Lung (tissue), 12 donors: ENCODE results near the gene PES1. TPM values are rescaled to one million over a fixed set of nuclear protein-coding genes. Genes with fewer than 3 reads are reported as not detected.
"Not testable (repeated sequence)": the region's sequence is repeated elsewhere in the genome, so short reads cannot be mapped to it uniquely, and the experiment has no call there.

Source experiments
- ATAC-seq: fragments of 200-7000 bp; cut with Tn5 transposase; one replicate; pipeline ENCODE4 v1.9.1; 2020; ENCODE audit warnings: moderate number of reproducible peaks; ENCODE audit not compliant: insufficient read depth, low FRiP score
- DNase-seq, 3 donors: peaks; one replicate each; pipeline ENCODE4 v3.0.0-alpha.2; 2013 to 2017
- H3K27ac ChIP-seq, 2 donors: one replicate each; pipeline ENCODE4 v1.5.1; 2013; ENCODE audit warnings: mild to moderate bottlenecking in 2 of 2, moderate library complexity in 2 of 2, control low read depth in 1 of 2, inconsistent platforms in 1 of 2, low read depth in 1 of 2, low read length in 1 of 2
- H3K27me3 ChIP-seq, 3 donors: one replicate each; pipeline ENCODE4 v1.5.1; 2013; ENCODE audit warnings: low read length in 2 of 3; ENCODE audit not compliant: control insufficient read depth in 3 of 3, insufficient read depth in 3 of 3
- H3K36me3 ChIP-seq, 4 donors: one replicate each; pipeline ENCODE4 v1.5.1; 2013; ENCODE audit warnings: low read length in 4 of 4, mild to moderate bottlenecking in 1 of 4, moderate library complexity in 1 of 4; ENCODE audit not compliant: control insufficient read depth in 4 of 4, insufficient read depth in 4 of 4
- H3K4me1 ChIP-seq, 5 donors: one replicate each; pipeline ENCODE4 v1.5.1; 2013; ENCODE audit warnings: low read length in 5 of 5, mild to moderate bottlenecking in 2 of 5, moderate library complexity in 1 of 5; ENCODE audit not compliant: control insufficient read depth in 5 of 5, insufficient read depth in 5 of 5
- H3K4me3 ChIP-seq: one replicate; pipeline ENCODE4 v1.5.1; 2013; ENCODE audit warnings: mild to moderate bottlenecking, control low read depth, moderate library complexity
- H3K9ac ChIP-seq, 2 donors: one replicate each; pipeline ENCODE4 v1.5.1; 2013; ENCODE audit warnings: low read length in 2 of 2, control low read depth in 1 of 2; ENCODE audit not compliant: insufficient read depth in 1 of 2
- H3K9me3 ChIP-seq, 4 donors: one replicate each; pipeline ENCODE4 v1.5.1; 2013; ENCODE audit warnings: low read length in 3 of 4, mild to moderate bottlenecking in 1 of 4, moderate library complexity in 1 of 4; ENCODE audit not compliant: control insufficient read depth in 4 of 4, insufficient read depth in 3 of 4
- WGBS, 2 donors: extraction: QIAGEN DNeasy Blood & Tissue Kit; methylation state at CpG; one replicate each; pipeline ENCODE4 v1.1.7; 2013; 5-methylcytosine and 5-hydroxymethylcytosine counted together
- polyA plus RNA-seq, 2 donors: library from polyadenylated mRNA; stranded (reverse); fragments of 200-250 nt; gene quantifications; one replicate each; pipeline ENCODE4 v1.2.1, GENCODE V29; 2013
- total RNA-seq, 2 donors: library from RNA; depleted of rRNA in 1 of 2; stranded (reverse); fragments of >200 nt in 1 of 2; gene quantifications; one replicate each; pipeline ENCODE4 v1.2.1, GENCODE V29; 2014 to 2021
- TF ChIP-seq, protein P1 (sequence below): IDR thresholded peaks from 2 replicates; pipeline ENCODE4 v1.5.1; 2012; ENCODE audit warnings: mild to moderate bottlenecking; ENCODE audit errors: control extremely low read depth, extremely low read depth
- donor health status: control.
- donor health status: control.
- donor health status: Bipolar disorder and iron deficiency.
- donor health status: healthy.
- donor health status: DM: yes; HTN: yes; CAD: no.

PES1 gene
- total and polyA plus RNA-seq, 4 donors, result 34.4 to 77.2 (median 72.7) TPM

- H3K27ac ChIP-seq, result no peak overlapping the region
- no peak for ATAC-seq
- no peaks in the 10 kb centered on the region for H3K4me1 ChIP-seq
- H3K9me3 ChIP-seq, result no peaks in the 10 kb centered on the region
- TF ChIP-seq, protein P1, sequence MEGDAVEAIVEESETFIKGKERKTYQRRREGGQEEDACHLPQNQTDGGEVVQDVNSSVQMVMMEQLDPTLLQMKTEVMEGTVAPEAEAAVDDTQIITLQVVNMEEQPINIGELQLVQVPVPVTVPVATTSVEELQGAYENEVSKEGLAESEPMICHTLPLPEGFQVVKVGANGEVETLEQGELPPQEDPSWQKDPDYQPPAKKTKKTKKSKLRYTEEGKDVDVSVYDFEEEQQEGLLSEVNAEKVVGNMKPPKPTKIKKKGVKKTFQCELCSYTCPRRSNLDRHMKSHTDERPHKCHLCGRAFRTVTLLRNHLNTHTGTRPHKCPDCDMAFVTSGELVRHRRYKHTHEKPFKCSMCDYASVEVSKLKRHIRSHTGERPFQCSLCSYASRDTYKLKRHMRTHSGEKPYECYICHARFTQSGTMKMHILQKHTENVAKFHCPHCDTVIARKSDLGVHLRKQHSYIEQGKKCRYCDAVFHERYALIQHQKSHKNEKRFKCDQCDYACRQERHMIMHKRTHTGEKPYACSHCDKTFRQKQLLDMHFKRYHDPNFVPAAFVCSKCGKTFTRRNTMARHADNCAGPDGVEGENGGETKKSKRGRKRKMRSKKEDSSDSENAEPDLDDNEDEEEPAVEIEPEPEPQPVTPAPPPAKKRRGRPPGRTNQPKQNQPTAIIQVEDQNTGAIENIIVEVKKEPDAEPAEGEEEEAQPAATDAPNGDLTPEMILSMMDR, result no peak
- no peak overlapping the region for H3K9ac ChIP-seq
- no peak for DNase-seq
- no peaks in the 10 kb centered on the region for H3K27me3 ChIP-seq
- WGBS, 2 donors, result 85 to 91% methylated on average over 5 of the region's 5 CpGs
- H3K36me3 ChIP-seq, result peaks cover 0 to 2% (median 0%) of the 10 kb centered on the region in 4 donors
- no peak overlapping the region for H3K4me3 ChIP-seq
Measured at GRCh38 chr22:30626413-30626812, 34.7 kb upstream of the PES1 start.

DNA sequence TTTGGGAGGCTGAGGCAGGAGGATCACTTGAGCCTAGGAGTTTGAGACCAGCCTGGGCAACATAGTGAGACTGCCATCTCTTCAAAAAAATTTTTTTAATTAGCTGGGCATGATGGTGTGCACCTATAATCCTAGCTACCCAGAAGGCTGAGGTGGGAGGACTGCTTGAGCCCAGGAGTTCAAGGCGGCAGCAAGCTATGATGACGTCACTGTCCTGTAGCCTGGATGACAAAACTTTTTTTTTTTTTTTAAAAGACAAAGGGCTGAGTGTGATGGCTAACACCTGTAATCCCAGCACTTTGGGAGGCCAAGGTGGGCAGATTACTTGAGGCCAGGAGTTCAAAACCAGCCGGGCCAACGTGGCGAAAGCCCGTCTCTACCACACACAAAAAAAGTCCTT lies 28.2 kb upstream of the PES1 start:
- H3K36me3 ChIP-seq, result peaks cover 0 to 14% (median 5%) of the 10 kb centered on the region in 4 donors
- not testable (repeated sequence) for H3K27me3 ChIP-seq, ATAC-seq, H3K4me3 ChIP-seq, H3K27ac ChIP-seq, H3K9me3 ChIP-seq, H3K9ac ChIP-seq, H3K4me1 ChIP-seq, DNase-seq
- 85 to 94% methylated on average over 6 of the region's 6 CpGs for WGBS, 2 donors

DNA sequence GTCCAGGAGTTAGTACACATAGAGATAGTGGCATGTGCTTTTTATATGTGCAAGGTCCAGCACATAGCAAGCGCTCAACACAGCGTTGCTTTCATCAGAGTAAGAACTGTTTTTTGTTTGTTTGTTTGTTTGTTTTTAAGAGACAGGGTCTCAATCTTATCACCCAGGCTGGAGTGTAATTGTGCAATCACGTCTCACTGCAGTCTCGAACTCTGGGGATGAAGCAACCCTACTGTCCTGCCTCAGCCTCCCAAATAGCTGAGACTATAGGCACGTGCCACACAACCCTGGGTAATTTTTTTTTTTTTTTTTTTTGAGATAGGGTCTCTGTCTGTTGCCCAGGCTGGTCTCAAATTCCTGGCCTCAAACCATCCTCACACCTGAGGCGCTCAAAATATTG lies 26.1 kb upstream of the PES1 start:
- Histone ChIP-seq H3K9me3 (no peaks in the 10 kb centered on the region), H3K27ac (no peak overlapping the region), H3K9ac (no peak overlapping the region), H3K36me3 (peaks cover under 1 to 18% (median 7%) of the 10 kb centered on the region in 4 donors), H3K4me1 (no peaks in the 10 kb centered on the region), H3K27me3 (no peaks in the 10 kb centered on the region), H3K4me3 (no peak overlapping the region)
- no peak for ATAC-seq
- TF ChIP-seq, protein P1, result no peak
- WGBS, 2 donors, result 80 to 85% methylated on average over 6 of the region's 6 CpGs
- DNase-seq, result no peak

- TF ChIP-seq, protein P1, result no peak
- H3K4me1 ChIP-seq, result no peaks in the 10 kb centered on the region
- H3K9me3 ChIP-seq, result no peaks in the 10 kb centered on the region
- 51 to 74% methylated on average over 7 of the region's 7 CpGs for WGBS, 2 donors
- DNase-seq (no peak), ATAC-seq (no peak)
- H3K36me3 ChIP-seq, result peaks cover 2 to 25% (median 9%) of the 10 kb centered on the region in 4 donors
- H3K27me3 ChIP-seq, result no peaks in the 10 kb centered on the region
- no peak overlapping the region for H3K4me3 ChIP-seq
- H3K9ac ChIP-seq, result no peak overlapping the region
- no peak overlapping the region for H3K27ac ChIP-seq
Measured at GRCh38 chr22:30615543-30615954, 23.8 kb upstream of the PES1 start.
